T follicular helper cell (primary cell): ENCODE measurements around the gene ZNF169.
"Not testable (repeated sequence)": the region's sequence is repeated elsewhere in the genome, so short reads cannot be mapped to it uniquely, and the experiment has no call there.

ENCODE experiments used
- DNase-seq: peaks from one replicate; pipeline ENCODE4 v3.0.0-alpha.2; 2020; ENCODE audit warnings: low read depth

The ZNF169 gene

GRCh38 chr9:94286116-94286515 lies 27.0 kb downstream of the ZNF169 start:
- no peak for DNase-seq

DNA sequence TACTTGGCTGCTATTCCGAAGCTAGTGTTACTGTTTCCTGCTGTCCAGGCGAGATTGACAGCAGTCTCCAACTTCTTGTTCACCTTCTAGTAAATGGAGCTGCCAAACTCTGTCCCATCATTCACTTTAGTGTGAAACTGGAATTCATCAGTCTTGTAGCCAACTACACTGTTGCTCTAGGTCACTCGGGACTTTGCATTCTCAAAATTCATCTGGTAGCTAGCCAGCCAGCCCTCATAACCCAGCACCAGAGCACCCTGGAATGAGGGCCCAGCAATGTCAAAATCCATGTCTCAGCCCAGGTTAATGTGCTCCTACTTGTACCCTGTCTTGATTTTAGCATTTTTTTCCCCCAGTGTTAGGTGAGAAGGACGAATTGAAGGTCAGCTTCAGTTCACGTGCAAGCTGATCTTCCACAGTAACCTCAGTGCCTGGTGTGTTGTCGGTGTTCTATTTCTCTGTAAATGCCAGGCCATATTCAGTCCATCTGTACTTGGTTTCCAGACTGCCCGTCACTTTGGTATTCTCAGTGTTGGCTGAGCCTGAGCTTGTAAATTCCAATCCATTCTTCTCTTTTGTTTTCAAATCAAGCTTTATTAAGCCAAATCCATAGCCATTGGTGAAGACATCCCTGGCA lies 28.9 kb downstream of the ZNF169 start:
- no peak for DNase-seq

- no peak for DNase-seq
Observed at GRCh38 chr9:94289691-94290090, 30.6 kb downstream of the ZNF169 start.

DNA sequence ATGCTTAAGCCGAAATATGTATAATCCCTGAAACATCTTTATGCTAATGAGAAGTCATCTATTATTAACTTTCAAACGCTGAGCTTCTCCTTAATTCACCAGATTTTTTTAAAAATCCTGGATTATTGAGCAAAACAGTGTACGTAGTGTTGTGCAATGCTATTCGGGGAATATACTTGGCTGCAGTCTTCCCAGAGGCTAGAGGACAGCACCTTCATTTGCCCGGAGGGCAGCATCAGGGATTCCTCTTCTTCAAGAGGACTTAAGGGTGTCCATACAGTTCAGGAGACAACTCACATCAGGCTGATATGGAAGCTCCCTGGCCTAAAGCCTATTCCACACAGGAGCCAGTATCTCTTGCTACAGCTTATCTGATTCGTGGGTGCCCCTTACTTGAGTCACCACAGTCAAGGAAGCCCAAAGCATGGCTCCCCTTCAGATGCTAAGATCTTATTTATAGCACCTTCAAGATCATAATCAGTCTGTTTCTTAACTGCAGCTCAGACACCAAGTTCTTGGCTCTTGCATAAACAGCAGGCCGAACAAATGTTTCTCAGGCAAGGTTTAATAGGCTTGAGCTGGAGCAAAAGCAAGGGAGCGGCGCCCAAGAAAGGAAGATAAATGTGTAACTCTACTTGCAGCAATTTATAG lies 40.0 kb downstream of the ZNF169 start:
- DNase-seq: no peak

GRCh38 chr9:94300470-94301301 lies 41.6 kb downstream of the ZNF169 start:
- DNase-seq: no peak

DNA sequence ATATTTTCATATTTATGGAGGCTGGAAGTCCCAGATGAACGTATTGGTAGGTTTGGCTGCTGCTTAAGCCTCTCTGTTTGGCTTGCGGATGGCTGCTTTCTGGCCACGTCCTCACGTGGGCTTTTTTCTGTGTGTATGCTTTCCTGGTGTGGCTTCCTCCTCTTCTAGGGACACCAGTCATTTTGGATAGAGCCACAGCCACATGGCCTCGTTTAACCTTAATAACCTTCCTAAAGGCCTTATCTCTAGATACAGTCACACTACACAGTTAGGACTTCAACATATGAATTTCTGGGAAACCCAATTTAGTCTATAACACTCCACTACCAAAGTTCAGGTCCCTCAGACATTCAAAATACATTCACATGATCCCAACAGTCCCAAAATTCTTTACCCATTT lies 42.5 kb downstream of the ZNF169 start:
- DNase-seq: no peak

DNA sequence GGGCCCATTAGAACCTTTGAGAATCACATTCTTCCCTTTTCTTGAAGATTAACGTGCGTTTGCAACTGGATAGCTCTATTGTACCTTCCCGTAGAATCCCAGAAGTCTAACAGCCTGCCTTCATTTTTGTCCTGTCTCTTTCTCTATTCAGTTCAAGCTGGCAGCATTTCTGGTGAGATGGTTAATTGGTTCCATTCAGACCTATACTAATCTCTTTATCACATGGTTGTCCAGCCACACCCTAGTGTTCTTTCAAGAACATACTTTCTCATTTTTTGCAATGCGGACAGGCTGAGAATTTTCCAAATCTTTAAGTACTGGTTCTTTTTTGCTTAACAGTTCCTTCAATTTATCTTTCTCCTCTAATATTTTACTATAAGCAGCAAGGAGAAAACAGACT lies 43.3 kb downstream of the ZNF169 start:
- no peak for DNase-seq

- DNase-seq: no peak
Observed at GRCh38 chr9:94303321-94303720, 44.2 kb downstream of the ZNF169 start.

DNA sequence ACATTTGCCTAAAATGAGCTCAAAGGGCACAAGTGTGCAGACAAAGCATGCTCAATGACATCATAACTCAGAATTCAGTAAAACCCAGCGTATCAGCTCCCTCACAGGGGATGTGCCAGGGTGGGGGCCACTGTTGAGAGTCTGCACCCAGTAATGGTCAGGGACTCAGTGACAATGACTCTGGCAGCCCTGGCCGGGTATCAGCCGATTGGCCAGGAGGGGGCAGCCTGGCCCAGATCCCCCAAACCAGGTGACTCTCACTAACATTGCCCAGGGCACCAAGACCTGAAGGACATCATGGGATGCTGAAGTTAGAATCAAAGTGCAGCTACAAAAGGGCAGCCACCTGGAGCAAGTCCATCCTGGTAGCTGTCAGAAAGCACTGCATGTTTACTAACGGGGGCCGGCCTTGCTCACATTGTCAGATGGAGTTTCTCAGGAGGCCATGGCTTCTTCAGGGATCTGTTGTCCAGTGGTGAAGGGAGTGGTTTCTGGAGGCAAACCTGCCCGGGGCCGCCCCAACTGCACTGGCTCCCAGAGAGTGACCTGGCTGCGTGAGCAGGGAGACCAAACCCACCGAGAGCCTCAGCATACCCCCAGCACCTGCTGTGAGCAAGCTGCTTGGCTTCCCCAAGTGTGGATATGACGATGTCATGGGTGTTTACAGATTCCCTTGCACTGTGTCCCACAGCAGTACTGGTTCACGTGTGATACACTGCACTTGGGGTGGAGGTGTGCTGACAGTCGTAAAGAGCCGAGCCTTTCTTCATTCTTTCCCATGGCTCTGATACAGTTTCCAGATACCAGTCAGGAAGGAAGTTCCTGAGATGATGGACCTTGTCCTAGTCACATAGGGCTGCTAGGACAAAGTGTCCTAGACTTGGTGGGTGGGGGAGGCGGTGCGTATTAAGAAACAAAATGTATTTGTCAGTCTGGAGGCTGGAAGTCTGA lies 56.2 kb downstream of the ZNF169 start:
- not testable (repeated sequence) for DNase-seq

DNA sequence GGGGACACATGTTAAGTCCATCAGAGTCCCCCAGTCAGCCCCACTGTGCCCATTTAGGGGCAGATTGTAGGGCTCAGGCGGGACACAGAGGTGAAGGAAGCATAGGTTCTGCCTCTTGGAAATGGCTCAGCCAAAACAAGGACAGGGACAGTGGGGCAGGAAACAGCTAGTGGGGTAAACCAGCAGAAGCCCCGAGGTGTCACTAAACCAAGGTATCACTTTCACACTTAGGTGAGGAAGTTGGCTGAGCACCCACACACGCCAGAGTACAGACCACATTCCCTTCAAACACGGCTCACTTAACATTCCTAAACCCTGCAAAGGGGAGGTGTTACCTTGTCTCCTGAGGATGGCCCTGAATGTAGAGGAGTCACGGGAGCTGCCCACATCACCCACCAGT lies 57.1 kb downstream of the ZNF169 start:
- DNase-seq: not testable (repeated sequence)

DNA sequence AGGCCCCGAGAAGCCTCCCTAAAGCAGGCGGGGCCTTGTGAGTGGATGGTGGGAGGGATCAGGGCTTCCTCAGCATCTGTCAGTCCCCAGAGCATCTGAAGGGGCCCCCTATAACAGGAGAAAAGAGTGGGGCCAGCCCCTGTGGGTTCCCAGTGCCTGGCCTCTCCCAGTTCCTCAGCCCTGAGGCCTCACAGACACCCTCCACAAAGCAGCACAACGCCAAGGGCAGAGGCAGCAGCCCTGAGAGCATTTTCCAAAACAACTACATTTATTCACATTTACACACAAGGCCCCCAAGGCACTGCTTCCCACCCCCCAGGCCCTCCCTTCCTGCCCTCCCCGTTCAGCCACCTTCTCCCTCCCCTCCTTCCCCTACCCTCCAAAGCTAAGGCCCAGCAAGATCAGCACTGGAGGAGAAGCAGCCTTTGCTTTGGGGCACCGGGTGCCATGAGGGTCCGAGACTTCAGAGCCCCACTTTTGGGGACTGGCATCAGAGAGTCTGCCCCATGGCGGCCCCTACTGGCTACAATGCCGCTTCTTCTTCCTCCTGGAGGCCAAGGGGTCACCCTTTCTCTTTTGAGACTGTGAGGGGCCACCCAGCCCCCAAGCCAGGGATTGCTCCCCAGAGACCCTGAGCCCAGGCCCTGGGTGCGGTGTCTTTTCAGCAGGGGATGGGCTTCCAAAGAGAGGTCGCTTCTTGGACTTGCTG lies 59.0 kb downstream of the ZNF169 start:
- DNase-seq: not testable (repeated sequence)

DNA sequence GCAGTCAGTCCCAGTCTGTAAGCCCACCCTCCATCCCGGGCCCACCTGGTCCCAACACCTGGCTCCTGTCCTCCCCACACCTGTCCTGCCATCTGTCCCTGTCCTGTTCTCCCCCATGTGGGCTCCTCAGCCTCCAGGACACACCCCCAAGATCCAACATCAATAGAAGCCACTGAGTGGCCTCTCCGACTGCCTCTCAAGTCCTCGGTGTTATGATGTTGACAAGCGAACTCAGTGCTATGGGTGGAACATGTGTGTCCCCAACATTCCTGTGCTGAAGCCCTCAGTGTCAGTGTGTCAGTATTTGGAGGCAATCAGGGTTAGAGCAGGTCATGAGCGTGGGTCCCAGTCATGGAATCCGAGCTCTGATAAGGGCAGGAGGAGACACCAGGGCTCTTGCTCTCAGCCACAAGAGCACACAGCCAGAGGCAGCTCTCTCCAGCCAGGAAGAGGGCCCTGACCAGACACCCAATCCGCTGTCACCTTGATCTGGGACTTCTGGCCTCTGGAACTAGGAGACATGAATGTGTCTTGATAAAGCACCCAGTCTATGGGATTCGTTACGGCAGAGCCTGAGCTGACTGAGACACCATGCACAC lies 63.3 kb downstream of the ZNF169 start:
- DNase-seq: not testable (repeated sequence)

GRCh38 chr9:94323153-94323798 lies 64.2 kb downstream of the ZNF169 start:
- not testable (repeated sequence) for DNase-seq

- DNase-seq: not testable (repeated sequence)
Observed at GRCh38 chr9:94325583-94325982, 66.5 kb downstream of the ZNF169 start.

DNA sequence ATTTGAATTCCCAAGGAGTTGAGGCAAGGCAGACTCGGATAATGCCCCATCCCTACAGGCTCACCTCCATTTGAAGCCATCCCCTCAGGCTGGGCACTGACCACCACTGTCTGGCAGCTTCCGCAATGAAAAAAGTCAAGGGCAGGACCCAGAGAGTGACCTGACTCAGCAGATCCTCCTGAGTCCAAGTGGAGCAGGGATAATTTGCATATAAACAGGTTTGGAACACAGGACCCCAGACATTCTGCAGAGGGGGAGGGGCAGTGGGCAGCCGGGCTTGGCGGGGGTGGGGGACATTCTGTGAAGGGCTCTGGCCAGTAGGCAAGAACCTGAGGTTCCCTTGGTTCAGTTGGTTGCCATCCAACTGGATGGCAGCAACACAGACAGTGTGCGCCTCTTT lies 69.4 kb downstream of the ZNF169 start, which contains the start of gene NUTM2F:
NUTM2F (minus strand) TSS at position 101 of the 400 bp plus-strand sequence; CDS start at position 80, 21 bp downstream.
- not testable (repeated sequence) for DNase-seq

DNA sequence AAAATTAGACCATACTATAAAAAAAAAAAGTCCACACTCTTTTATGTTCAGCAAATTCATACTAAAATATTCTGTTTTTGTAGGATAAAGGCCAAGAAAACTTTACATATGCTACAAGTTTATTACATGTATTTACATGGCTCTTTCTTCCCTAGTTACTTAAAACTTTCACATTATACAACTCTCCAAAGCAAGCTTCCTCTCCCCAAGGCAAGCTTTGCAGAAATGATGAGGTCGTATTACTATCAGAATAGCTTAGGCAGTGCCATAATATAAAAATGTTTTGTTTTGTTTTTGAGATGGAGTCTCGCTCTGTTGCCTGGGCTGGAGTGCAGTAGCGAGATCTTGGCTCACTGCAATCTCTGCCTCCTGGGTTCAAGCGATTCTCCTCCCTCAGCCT lies 77.3 kb downstream of the ZNF169 start:
- DNase-seq: not testable (repeated sequence)

GRCh38 chr9:94338723-94339122 lies 79.6 kb downstream of the ZNF169 start:
- DNase-seq: not testable (repeated sequence)

GRCh38 chr9:94339657-94340056 lies 80.6 kb downstream of the ZNF169 start:
- not testable (repeated sequence) for DNase-seq

- DNase-seq: not testable (repeated sequence)
Observed at GRCh38 chr9:94340750-94341149, 81.7 kb downstream of the ZNF169 start.

DNA sequence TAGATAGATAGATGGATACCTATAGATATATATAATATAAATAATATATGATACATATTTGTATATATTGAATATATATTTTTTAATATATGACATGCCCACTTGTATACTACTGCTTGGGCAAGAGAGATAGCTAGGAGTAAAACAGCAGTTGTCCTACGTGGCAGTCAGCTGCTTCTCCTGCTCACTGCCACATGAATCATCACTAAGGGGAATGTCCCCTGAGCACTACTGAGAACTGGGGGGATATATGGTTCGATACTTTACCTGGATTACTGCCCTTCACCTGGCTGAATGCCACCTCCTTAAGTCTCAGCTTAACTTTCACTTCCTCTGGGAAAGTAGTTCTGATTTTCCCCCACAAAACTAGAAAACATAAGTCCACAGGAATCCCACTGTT lies 82.6 kb downstream of the ZNF169 start:
- not testable (repeated sequence) for DNase-seq
